Mucosa of stomach (tissue), 1 donor: Measurements from ENCODE around the gene HACE1.

Source experiments
- H3K27me3 ChIP-seq: one replicate; pipeline ENCODE4 v1.7.0; 2013; ENCODE audit warnings: mild to moderate bottlenecking, low read length; ENCODE audit not compliant: control insufficient read depth, insufficient read depth
- H3K36me3 ChIP-seq: one replicate; pipeline ENCODE4 v1.7.0; 2013; ENCODE audit warnings: low read length; ENCODE audit not compliant: control insufficient read depth, insufficient read depth
- H3K4me1 ChIP-seq: one replicate; pipeline ENCODE4 v1.7.0; 2013; ENCODE audit warnings: mild to moderate bottlenecking, low read length; ENCODE audit not compliant: control insufficient read depth, insufficient read depth
- H3K4me3 ChIP-seq: one replicate; pipeline ENCODE4 v1.7.0; 2013; ENCODE audit warnings: low read length
- H3K9ac ChIP-seq: one replicate; pipeline ENCODE4 v1.7.0; 2013; ENCODE audit warnings: mild to moderate bottlenecking, low read length, moderate library complexity
- H3K9me3 ChIP-seq: one replicate; pipeline ENCODE4 v1.7.0; 2013; ENCODE audit warnings: mild to moderate bottlenecking, low read length, moderate library complexity; ENCODE audit not compliant: control insufficient read depth
- donor health status: Pancreatic carcinoma.

Gene HACE1

GRCh38 chr6:104714796-104715195, 144.9 kb downstream of the HACE1 start:
- Histone ChIP-seq H3K4me1 (no peaks in the 10 kb centered on the region), H3K9me3 (no peaks in the 10 kb centered on the region), H3K9ac (no peak overlapping the region), H3K36me3 (no peaks in the 10 kb centered on the region), H3K27me3 (no peaks in the 10 kb centered on the region), H3K4me3 (no peak overlapping the region)

DNA sequence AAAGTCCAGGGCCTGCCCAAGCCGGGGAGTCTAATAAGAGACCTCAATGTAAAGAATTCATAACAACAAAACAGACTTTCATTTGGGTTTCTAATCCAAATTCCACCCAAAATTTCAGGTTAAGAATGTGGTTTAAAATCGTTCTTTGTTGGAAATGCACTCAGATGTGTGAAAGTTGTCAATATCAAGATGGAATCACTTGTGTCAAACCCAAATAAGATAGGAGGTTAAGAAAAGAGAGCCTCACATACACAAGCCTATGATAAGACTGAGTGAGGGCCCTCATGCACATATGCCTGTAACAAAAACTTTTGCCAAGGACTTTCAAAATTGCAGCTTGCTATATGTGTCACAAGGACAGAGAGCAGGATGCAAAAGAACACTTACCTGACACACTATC, 145.7 kb downstream of the HACE1 start:
- no peak overlapping the region for H3K4me3 ChIP-seq
- H3K4me1 ChIP-seq: no peaks in the 10 kb centered on the region
- no peaks in the 10 kb centered on the region for H3K9me3 ChIP-seq
- no peaks in the 10 kb centered on the region for H3K27me3 ChIP-seq
- H3K36me3 ChIP-seq: no peaks in the 10 kb centered on the region
- H3K9ac ChIP-seq: no peak overlapping the region

- no peaks in the 10 kb centered on the region for H3K9me3 ChIP-seq
- no peak overlapping the region for H3K9ac ChIP-seq
- H3K4me1 ChIP-seq: no peaks in the 10 kb centered on the region
- no peaks in the 10 kb centered on the region for H3K27me3 ChIP-seq
- no peaks in the 10 kb centered on the region for H3K36me3 ChIP-seq
- no peak overlapping the region for H3K4me3 ChIP-seq
Measured at GRCh38 chr6:104711371-104711770, 148.3 kb downstream of the HACE1 start.

DNA sequence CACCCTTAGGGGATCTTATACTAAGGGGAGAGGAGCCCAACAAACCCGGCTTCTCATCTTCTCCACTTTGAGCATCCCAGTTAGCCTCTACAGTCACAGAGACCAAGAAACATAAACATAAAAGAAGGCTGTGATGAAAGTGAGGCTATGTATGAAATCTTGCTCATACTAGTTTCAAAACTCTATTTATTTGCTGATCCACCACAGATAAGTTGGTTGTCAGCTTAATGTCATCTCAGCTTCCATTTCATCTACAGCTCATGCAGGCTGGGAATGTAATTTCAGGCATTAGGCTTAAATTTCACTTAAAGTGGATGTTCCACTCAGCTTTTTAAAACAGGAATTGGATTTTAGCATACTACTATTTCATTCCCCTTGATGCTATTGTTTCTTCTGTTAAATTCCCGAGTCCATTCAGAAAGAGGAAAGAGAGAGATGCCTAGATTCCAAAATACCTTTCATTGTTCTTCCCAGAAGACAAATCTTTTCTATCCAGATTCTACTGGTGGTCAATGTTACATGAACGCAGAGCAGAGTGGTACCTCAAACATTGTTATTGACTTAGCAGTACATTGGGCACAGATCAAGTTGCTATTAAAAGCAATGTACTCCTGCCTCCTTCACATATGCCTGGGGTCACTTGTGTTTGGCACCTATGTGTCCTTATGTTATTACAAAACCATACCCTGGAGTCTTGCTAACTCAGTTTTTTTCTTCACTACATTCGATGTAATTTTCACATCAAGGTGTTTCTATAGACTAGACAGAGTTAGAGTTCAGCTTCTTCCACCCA, 149.0 kb downstream of the HACE1 start:
- Histone ChIP-seq H3K4me3 (no peak overlapping the region), H3K9me3 (no peaks in the 10 kb centered on the region), H3K36me3 (no peaks in the 10 kb centered on the region), H3K4me1 (no peaks in the 10 kb centered on the region), H3K9ac (no peak overlapping the region), H3K27me3 (no peaks in the 10 kb centered on the region)

DNA sequence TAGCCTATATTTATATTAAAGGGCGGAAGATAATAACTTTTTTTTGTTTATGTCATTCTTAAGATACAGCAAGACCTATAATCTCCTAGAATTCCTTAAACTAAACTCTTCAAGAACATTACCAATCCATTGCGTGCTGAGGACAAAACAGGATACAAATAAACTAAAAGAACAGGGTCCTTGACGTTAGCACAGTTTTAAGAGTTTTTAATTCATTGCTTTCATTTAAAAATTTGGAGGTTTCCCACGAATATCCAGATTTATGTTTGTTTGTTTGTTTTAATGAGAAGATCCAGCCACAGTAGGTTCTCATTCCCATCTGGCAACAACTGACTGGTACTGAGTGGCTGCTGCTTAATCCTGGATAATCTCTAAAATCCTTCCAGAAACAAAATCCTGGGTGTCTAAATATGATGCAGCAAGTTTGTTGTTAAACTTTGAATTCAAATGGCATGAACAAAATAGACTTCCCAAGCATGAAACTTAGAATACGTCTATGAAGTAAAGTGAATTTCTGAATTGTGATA, 153.7 kb downstream of the HACE1 start:
- H3K27me3 ChIP-seq: no peaks in the 10 kb centered on the region
- no peaks in the 10 kb centered on the region for H3K9me3 ChIP-seq
- no peak overlapping the region for H3K9ac ChIP-seq
- H3K4me1 ChIP-seq: no peaks in the 10 kb centered on the region
- H3K4me3 ChIP-seq: no peak overlapping the region
- H3K36me3 ChIP-seq: no peaks in the 10 kb centered on the region

DNA sequence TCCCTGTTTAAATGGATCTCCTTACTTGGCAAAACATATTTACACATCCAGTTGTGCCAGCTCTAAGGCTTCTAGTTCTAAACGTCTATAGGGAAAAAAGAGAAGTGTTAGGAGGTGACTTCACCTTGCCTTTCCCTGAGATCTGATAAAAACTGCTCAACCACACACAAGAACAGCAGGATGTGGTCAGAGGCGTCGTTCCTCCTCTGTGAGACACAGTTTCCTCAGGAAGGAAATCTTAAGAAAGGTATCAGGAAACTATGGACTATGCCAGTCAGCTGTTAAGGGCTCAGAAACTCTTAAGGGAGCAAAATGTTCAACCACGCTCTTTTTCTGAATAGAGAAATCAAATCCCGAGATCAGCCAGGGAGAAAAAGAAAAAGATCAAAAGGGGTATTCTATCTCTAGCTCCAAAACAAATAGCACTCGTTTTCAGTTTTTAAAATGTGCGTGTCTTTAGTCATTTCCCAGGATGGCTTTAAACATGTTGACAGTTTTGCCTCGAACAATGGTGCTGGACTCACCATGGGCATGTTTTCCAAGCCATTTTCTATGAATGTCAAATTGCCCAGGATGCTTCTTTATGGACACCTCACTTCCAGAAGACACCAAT, 154.5 kb downstream of the HACE1 start:
- Histone ChIP-seq H3K36me3 (no peaks in the 10 kb centered on the region), H3K4me1 (no peaks in the 10 kb centered on the region), H3K9me3 (no peaks in the 10 kb centered on the region), H3K27me3 (no peaks in the 10 kb centered on the region), H3K4me3 (no peak overlapping the region), H3K9ac (no peak overlapping the region)

GRCh38 chr6:104704191-104704590, 155.5 kb downstream of the HACE1 start:
- Histone ChIP-seq H3K27me3 (no peaks in the 10 kb centered on the region), H3K4me3 (no peak overlapping the region), H3K9me3 (no peaks in the 10 kb centered on the region)

DNA sequence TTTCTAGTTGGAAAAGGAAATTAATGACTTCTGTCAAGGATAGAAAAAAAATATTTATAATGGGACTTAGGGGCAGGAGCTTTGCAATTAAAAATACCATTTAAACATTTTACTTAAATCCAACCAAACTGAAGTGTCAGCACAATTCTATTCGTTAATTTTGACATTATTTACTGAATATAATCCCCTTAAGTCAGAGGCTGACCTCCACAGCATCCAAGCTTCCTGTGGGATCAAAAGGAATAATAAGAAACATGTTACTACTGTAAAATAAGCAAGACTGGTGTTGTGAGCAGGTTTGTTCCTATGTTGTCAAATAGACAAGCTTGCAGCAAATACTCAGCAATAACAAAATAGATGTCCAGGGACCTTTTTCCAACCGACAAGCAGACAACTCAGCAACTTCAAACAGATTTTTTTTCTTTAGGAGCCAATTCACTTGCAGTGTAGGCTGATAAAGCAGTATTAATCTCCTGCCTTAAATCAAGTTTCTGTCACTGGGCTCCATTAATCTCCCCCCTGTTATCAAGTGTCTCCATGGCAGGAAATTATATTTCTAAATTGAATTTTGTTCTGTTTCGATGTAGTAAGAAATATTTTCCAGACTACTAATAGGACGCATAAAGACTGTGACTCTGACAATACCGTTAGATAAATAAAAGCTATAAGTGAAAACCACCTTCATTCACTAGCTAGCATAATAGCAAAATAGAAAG, 157.4 kb downstream of the HACE1 start:
- Histone ChIP-seq H3K4me1 (no peaks in the 10 kb centered on the region), H3K9ac (no peak overlapping the region), H3K4me3 (no peak overlapping the region), H3K36me3 (no peaks in the 10 kb centered on the region), H3K27me3 (no peaks in the 10 kb centered on the region), H3K9me3 (no peaks in the 10 kb centered on the region)

More at GRCh38 chr6:104704191-104704590, 155.5 kb downstream of the HACE1 start:
- Histone ChIP-seq H3K4me1 (no peaks in the 10 kb centered on the region), H3K36me3 (no peaks in the 10 kb centered on the region), H3K9ac (no peak overlapping the region)

DNA sequence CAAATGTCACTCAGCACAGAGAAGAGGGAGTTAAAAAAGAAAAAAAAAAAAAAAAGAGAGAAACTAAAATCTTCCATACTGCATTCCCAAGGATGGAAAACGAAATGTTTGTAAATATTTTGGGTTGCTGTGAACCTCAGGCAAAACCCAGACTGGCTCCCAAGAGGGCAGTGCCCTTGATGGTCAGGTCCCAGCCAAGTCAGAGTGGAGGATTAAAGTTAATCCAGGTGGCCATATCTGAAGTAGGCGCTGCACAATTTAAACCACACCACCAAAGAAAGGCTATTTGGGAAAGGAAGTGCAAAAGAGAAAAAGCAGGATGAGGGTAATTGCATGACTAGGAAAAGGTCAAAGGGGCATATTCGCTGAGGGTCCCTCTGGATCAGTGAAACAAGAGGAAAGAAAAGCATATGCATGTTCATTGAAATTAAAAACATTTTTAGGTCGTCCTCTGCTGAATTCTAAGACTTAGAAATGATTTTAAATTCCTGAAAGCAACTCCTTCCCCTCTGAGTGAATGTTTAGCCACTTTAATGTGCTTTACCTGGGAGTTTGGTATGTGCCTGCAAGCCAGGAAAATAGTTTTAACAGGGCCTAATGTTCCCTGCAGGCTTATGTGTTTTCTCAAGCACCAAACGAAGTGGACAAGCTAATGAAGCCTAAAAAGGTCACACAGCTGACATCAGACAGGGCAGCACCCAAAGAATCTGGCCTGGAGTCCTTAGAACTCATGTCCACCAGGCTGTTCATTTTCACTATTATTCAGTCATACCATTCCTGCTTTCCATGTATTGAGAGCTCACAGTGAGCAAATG, 159.1 kb downstream of the HACE1 start:
- Histone ChIP-seq H3K4me1 (no peaks in the 10 kb centered on the region), H3K27me3 (no peaks in the 10 kb centered on the region), H3K9me3 (no peaks in the 10 kb centered on the region), H3K4me3 (no peak overlapping the region), H3K36me3 (no peaks in the 10 kb centered on the region), H3K9ac (no peak overlapping the region)

- Histone ChIP-seq H3K9ac (no peak overlapping the region), H3K4me1 (no peaks in the 10 kb centered on the region), H3K4me3 (no peak overlapping the region), H3K9me3 (no peaks in the 10 kb centered on the region), H3K27me3 (no peaks in the 10 kb centered on the region), H3K36me3 (no peaks in the 10 kb centered on the region)
Measured at GRCh38 chr6:104699593-104700329, 160.0 kb downstream of the HACE1 start.

DNA sequence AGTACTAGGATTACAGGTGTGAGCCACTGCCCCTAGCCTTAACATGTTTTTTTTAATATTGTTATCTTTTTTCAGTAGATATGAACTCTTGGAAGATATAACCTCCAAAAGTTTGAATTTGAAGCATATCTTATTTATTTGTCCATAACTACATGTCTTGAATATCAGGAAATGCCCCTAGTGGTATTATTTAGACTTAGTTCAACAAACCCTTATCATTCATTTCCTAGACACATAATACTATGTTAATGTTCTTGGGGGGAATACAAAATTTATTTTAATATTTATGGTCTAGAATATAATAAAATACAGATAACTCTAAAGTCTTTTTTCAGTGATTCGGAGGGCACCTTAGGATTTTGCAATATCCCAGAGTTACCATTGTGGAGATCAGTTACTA, 160.7 kb downstream of the HACE1 start:
- Histone ChIP-seq H3K4me3 (no peak overlapping the region), H3K9ac (no peak overlapping the region), H3K9me3 (no peaks in the 10 kb centered on the region), H3K36me3 (no peaks in the 10 kb centered on the region), H3K4me1 (no peaks in the 10 kb centered on the region), H3K27me3 (no peaks in the 10 kb centered on the region)
